GM10248 (cell line): ENCODE measurements around the gene BAHCC1.

Source experiments
- CTCF ChIA-PET: fragments of 300-600 bp; sonication (Branson Sonifier 250); formaldehyde crosslinking; extraction: SDS; loops from one replicate; lab custom pipeline; 2021; ENCODE audit warnings: antibody characterized with exemption; lab: Yijun Ruan, JAX
- POLR2A ChIA-PET: fragments of 350-650 bp; sonication (Branson Sonifier 250); formaldehyde crosslinking; extraction: SDS; loops from one replicate; lab custom pipeline; 2020; ENCODE audit warnings: antibody characterized with exemption; lab: Yijun Ruan, JAX
- DNase-seq: peaks from one replicate; pipeline ENCODE4 v3.0.0; 2012; ENCODE audit errors: extremely low spot score
- CTCF ChIP-seq: IDR thresholded peaks from 2 replicates; pipeline ENCODE4 v1.5.1; 2012; ENCODE audit warnings: mild to moderate bottlenecking, low read depth; ENCODE audit errors: extremely low read depth, missing control alignments, control extremely low read depth

Gene BAHCC1

GRCh38 chr17:81404558-81405165 lies 9.4 kb downstream of the BAHCC1 start:
- ChIA-PET POLR2A (no interaction called here), CTCF (interaction anchor here (1.0 to 3.0 kb wide), 2 partner anchors 35 to 80 kb away, joined by 3 to 7 read pairs; no protein-coding TSS in a partner anchor)
- TF ChIP-seq CTCF: no peak
- DNase-seq: no peak

GRCh38 chr17:81405411-81405872 lies 10.2 kb downstream of the BAHCC1 start:
- no peak for DNase-seq
- ChIA-PET POLR2A (no interaction called here), CTCF (interaction anchor here (0.9 kb wide), 1 partner anchor 113 kb away, joined by 3 read pairs; no protein-coding TSS in a partner anchor)
- TF ChIP-seq CTCF: no peak

- POLR2A ChIA-PET: no interaction called here
- no peak for DNase-seq
- TF ChIP-seq CTCF: no peak
- CTCF ChIA-PET: interaction anchor here (0.9 kb wide), 1 partner anchor 114 kb away, joined by 3 read pairs; no protein-coding TSS in a partner anchor
Measured at GRCh38 chr17:81406117-81406953, 11.1 kb downstream of the BAHCC1 start.

- CTCF ChIA-PET: no interaction called here
- POLR2A ChIA-PET: no interaction called here
- no peak for DNase-seq
- TF ChIP-seq CTCF: no peak
Measured at GRCh38 chr17:81408049-81408448, 12.8 kb downstream of the BAHCC1 start.

GRCh38 chr17:81409190-81409935 lies 14.1 kb downstream of the BAHCC1 start:
- ChIA-PET CTCF (interaction anchor here (1.5 kb wide), 1 partner anchor 31 kb away, joined by 3 read pairs; no protein-coding TSS in a partner anchor), POLR2A (no interaction called here)
- TF ChIP-seq CTCF: no peak
- no peak for DNase-seq

GRCh38 chr17:81410852-81411251 lies 15.6 kb downstream of the BAHCC1 start:
- POLR2A ChIA-PET: no interaction called here
- CTCF ChIA-PET: interaction anchor here (0.7 to 1.2 kb wide), 3 partner anchors 9 to 119 kb away, joined by 3 to 4 read pairs (median 3); no protein-coding TSS in a partner anchor
- no peak for TF ChIP-seq CTCF
- no peak for DNase-seq
